Activated naive CD4-positive, alpha-beta T cell treated with Interleukin-2 at 50 U/mL for 16 hours (primary cell): Measurements from ENCODE around the gene TBKBP1.
"Not testable (repeated sequence)": the region's sequence is repeated elsewhere in the genome, so short reads cannot be mapped to it uniquely, and the experiment has no call there.

Experiments
- DNase-seq: peaks from one replicate; pipeline ENCODE4 v3.0.0-alpha.2; 2020

TBKBP1 gene

DNA sequence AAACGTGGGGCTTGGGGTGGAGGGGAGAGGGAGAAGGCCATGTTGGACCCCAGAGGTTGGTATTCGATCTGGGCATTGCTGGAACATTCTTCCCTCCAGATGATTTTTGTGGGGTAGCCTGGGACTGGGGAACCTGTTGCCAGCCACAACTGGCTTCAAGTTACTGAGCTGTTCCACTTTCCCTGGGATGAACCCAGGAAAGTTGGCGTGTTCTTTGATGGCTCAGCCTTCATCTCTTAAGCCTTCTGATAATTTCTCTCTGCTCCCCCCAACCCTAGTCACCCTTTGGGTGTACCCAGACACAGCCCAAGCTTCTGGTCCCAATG, 41.1 kb downstream of the TBKBP1 start:
- no peak for DNase-seq

DNA sequence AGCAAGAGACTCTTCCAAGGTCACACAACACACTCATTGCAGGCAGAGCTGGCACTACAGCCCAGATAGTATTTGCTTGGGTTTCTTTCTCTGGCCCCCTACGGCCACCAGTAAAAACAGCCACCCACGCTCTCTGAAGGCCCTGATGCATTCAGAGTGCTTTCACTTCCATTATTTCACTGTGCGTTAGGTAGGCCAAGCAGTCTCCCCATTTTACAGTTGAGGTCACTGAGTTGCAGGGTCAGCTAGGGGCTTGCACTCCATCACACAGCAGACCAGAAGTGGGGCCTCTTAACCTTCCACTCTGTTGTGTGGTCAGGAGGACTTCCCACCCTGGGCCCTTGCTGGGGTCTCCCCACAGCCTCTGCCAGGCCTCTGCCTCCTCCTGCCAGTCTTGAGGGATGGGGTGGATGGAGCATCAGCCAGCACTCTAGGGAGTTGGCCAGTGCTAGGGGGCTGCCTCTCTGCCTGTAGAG, 41.6 kb downstream of the TBKBP1 start:
- no peak for DNase-seq

DNA sequence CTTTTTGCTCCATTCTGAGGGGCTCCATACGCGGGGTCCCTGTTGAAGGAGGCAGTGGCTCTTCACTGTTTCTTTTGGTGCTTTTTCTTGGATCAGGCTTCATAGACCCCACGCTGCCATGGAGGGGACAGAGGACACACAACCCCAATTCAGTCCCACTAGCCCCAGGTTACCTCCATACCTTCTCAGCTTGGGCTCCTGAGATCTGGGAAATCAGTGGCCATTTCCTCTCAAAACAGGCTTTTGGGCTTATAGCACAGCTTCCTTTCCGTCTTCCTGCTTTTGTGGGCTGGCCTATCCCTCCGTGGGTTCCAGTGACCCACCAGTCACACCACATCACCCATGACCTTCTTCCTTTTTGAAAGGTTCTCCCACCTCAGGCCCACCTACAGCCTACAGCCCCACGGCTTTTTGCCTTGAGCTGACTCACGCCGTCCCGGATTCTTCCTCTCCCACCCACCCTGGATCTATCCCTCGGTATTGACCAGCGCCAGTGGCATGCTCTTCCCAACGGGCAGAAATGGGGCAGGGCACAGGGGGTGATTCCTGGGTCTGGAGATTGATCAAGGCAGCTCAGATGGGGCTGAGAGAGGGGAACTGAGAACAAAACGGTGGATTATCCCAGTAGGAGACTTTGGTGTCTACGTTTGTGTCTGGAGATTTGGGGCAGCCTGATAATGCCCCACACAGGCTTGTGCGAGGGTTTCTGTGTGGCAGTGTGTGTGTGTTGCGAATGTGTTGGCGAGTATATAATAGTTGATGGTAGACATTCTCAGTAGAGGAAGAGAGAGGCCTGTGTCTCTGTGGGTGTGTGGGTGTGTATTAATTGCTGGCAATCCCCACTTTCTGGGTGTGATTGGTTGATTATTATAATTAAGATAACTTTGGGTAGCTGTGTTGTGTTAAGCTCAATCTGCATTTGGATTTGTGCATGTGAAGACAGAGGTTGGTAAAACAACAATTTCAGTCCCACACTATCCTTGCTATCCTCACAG, 42.8 kb downstream of the TBKBP1 start:
- DNase-seq: no peak

GRCh38 chr17:47738178-47738577, 44.2 kb downstream of the TBKBP1 start:
- no peak for DNase-seq

- DNase-seq: no peak
These were observed 45.2 kb downstream of the TBKBP1 start for GRCh38 chr17:47739150-47739549.

DNA sequence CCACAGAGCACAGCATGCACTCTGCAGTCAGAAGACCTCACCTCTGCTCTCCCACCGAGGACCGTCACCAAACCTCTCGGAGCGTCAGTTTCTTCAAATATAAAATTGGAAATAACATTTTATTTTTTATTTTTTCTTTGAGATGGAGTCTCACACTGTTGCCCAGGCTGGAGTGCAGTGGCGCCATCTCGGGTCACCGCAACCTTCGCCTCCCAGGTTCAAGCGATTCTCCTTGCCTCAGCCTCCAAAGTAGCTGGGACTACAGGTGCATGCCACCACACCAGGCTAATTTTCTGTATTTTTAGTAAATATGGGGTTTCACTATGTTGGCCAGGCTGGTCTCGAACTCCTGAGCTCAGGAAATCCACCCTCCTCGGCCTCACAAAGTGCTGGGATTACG, 46.0 kb downstream of the TBKBP1 start:
- not testable (repeated sequence) for DNase-seq

- DNase-seq: no peak
These were observed 47.3 kb downstream of the TBKBP1 start for GRCh38 chr17:47741109-47741792.

DNA sequence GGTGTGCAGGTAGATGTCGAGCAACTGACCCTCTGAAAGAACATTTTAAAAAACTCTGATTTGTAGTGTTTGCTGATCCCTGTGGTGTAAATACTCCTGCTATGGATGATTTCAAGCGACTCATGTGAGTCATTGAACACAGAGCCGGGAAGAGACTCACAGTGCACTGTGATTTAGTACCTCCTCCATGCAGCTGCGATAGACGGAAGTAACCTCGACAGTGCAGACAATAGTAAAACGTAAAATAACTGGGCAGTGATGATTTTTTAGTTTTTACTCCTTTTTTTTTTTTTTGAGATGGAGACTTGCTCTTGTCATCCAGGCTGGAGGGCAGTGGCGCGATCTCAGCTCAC, 47.8 kb downstream of the TBKBP1 start:
- no peak for DNase-seq

DNA sequence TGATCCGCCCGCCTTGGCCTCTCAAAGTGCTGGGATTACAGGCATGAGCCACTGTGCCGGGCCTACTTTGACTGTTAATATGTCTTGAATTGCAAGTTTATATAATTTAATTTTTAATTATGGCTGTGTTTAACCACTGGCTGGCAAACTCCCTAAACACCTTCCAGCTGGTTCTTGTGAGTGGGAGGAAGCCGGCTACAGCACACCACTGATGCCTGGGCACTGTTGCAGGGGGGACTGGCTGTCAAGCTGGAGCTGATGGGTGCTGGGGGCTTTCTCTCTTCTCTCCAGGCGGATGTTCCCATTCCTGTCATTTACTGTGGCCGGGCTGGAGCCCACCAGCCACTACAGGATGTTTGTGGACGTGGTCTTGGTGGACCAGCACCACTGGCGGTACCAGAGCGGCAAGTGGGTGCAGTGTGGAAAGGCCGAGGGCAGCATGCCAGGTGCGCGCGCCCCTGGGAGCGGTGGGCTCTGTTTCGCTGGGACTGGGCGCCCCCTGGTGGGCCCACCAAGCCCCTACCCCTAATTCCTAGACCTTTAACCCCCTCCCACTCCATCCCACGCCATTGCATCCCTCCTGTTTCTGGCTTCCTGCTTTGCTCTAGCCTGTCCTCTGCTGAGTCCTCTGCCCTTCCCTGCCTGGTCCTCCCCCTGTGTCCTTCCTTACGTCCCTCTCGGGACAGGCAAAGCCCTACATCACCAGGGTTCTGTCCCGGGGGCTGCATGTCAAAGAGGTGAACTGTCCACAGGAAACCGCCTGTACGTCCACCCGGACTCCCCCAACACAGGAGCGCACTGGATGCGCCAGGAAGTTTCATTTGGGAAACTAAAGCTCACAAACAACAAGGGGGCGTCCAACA, 48.6 kb downstream of the TBKBP1 start:
- peak; percentile 43 for DNase-seq

GRCh38 chr17:47744168-47745036, 50.4 kb downstream of the TBKBP1 start:
- DNase-seq: no peak

GRCh38 chr17:47745037-47745380, 51.0 kb downstream of the TBKBP1 start:
- no peak for DNase-seq

- DNase-seq: no peak
These were observed 57.5 kb downstream of the TBKBP1 start for GRCh38 chr17:47751471-47751870.

DNA sequence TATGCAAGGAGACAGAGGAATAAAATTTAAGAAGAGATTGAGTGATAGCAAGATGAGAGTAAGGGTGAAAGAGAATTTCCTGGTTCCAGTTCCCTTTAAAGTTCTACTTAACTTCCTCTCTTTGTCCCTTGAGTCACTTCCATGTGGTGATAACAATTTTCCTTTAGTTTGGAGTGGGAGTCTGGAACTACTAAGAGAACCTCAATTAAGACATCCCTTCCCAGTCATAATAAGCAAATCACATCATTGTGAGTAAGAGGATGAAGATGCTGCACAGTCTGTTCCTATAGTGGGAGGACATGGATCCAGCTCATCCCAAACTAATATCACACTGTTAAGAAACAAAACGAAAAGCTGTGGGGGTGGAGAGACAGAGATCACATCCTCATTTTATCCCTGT, 63.4 kb downstream of the TBKBP1 start:
- no peak for DNase-seq

DNA sequence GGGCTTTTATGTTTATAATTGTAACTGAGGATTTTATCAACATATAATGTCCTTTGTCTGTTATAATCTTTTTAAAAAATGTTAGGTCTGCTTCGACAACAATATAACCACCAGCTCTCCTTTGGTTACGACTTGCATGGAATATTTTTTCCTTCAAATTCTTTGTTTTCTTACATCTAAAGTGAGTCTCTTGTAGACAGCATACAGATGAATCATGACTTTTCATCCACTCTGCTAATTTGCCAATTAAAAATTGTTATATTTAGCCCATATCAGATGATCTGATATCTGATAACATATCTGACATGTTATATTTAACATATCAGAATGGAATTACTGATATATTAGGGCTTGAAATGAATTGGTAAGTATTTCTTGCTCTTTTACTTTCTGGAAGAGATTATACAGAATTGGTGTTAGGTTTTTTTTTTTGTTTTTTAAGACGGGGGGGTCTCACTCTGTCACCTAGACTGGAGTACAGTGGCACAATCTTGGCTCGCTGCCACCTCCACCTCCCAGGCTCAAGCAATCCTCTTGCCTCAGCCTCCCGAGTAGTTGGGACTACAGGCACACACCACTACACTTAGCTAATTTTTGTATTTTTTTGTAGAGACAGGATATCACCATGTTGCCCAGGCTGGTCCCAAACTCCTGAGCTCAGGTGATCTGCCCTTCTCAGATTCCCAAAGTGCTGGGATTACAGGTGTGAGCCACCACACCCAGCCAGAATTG, 66.6 kb downstream of the TBKBP1 start:
- no peak for DNase-seq
